Mesothelial cell of epicardium (in vitro differentiated cells): ENCODE results near the gene PIGZ. TPM values are rescaled to one million over a fixed set of nuclear protein-coding genes. Genes with fewer than 3 reads are reported as not detected.

Experiments
- DNase-seq, 2 experiments: peaks; one replicate each; pipeline ENCODE4 v3.0.0; 2021; ENCODE audit warnings: low spot score in 2 of 2; ENCODE audit not compliant: unreplicated experiment in 2 of 2
- H3K27ac Mint-ChIP-seq: 2 replicates; pipeline ENCODE4 v1.8.0; 2021; ENCODE audit warnings: mixed read lengths
- H3K27me3 Mint-ChIP-seq: 2 replicates; pipeline ENCODE4 v1.8.0; 2021; ENCODE audit warnings: low read depth, mixed read lengths
- H3K36me3 Mint-ChIP-seq: 2 replicates; pipeline ENCODE4 v1.8.0; 2021; ENCODE audit warnings: mixed read lengths
- H3K4me1 Mint-ChIP-seq: 2 replicates; pipeline ENCODE4 v1.8.0; 2021; ENCODE audit warnings: mixed read lengths
- H3K4me3 Mint-ChIP-seq: 2 replicates; pipeline ENCODE4 v1.8.0; 2021; ENCODE audit warnings: mild to moderate bottlenecking, moderate library complexity, mixed read lengths
- H3K9me3 Mint-ChIP-seq: 2 replicates; pipeline ENCODE4 v1.8.0; 2021; ENCODE audit warnings: mixed read lengths
- total RNA-seq: library from RNA; stranded (reverse); gene quantifications from 3 replicates; pipeline ENCODE4 v1.2.1, GENCODE V29; 2021
- TF ChIP-seq, protein P1 (sequence below): fragments of 200-600 bp; sonication (generic); IDR thresholded peaks from one replicate; pipeline ENCODE4 v1.5.0; 2021; ENCODE audit warnings: antibody characterized with exemption; ENCODE audit not compliant: unreplicated experiment

The PIGZ gene
- total RNA-seq, 1 donor from 2014 or later, result 0.74 TPM

DNA sequence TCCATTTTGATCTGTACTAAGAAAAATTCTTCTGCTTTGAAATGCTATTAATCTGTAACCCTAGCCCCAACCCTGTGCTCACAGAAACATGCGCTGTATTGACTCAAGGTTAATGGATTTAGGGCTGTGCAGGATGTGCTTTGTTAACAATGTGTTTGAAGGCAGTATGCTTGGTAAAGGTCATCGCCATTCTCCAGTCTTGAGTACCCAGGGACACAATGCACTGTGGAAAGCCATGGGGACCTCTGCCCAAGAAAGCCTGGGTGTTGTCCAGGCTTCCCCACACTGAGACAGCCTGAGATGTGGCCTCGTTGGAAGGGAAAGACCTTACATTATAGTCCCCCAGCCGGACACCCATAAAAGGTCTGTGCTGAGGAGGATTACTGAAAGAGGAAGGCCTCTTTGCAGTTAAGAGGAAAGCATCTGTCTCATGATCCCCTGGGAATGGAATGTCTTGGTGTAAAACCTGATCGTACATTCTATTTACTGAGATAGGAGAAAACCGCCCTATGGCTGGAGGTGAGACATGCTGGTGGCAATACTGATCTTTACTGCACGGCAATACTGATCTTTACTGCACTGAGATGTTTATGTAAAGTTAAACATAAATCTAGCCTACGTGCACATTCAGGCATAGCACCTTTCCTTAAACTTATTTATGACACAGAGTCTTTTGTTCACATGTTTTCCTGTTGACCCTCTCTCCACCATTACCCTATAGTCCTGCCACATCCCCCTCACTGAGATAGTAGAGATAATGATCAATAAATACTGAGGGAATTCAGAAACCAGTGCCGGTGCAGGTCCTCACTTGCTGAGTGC, 6.3 kb downstream of the PIGZ start:
- Mint-ChIP-seq H3K27ac (no peak overlapping the region), H3K27me3 (peaks cover 81% of the 10 kb centered on the region), H3K4me3 (no peak overlapping the region)

DNA sequence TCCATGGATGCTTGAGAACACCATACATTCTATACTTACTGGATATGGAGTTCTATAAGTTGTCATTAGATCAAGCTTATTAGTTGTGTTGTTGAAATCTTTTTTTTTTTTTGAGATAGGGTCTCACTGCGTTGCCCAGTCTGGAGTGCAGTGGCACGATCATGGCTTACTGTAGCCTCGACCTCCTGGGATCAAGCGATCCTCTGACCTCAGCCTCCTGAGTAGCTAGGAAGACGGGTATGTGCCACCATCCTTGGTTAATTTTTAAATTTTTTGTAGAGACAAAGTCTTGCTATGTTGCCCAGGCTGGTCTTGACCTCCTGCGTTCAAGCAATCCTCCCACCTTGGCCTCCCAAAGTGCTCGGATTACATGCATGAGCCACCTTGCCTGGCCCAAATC, 13.8 kb downstream of the PIGZ start:
- DNase-seq, result no peak
- Mint-ChIP-seq H3K4me1 (no peaks in the 10 kb centered on the region), H3K4me3 (no peak overlapping the region), H3K9me3 (peaks cover 4% of the 10 kb centered on the region), H3K36me3 (no peaks in the 10 kb centered on the region), H3K27me3 (peaks cover 60% of the 10 kb centered on the region), H3K27ac (no peak overlapping the region)
- TF ChIP-seq, protein P1, sequence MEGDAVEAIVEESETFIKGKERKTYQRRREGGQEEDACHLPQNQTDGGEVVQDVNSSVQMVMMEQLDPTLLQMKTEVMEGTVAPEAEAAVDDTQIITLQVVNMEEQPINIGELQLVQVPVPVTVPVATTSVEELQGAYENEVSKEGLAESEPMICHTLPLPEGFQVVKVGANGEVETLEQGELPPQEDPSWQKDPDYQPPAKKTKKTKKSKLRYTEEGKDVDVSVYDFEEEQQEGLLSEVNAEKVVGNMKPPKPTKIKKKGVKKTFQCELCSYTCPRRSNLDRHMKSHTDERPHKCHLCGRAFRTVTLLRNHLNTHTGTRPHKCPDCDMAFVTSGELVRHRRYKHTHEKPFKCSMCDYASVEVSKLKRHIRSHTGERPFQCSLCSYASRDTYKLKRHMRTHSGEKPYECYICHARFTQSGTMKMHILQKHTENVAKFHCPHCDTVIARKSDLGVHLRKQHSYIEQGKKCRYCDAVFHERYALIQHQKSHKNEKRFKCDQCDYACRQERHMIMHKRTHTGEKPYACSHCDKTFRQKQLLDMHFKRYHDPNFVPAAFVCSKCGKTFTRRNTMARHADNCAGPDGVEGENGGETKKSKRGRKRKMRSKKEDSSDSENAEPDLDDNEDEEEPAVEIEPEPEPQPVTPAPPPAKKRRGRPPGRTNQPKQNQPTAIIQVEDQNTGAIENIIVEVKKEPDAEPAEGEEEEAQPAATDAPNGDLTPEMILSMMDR, result no peak

More for the DNA sequence above, 6.3 kb downstream of the PIGZ start:
- DNase-seq, result no peak
- Mint-ChIP-seq H3K4me1 (no peaks in the 10 kb centered on the region), H3K9me3 (no peaks in the 10 kb centered on the region), H3K36me3 (no peaks in the 10 kb centered on the region)
- TF ChIP-seq, protein P1, result no peak

DNA sequence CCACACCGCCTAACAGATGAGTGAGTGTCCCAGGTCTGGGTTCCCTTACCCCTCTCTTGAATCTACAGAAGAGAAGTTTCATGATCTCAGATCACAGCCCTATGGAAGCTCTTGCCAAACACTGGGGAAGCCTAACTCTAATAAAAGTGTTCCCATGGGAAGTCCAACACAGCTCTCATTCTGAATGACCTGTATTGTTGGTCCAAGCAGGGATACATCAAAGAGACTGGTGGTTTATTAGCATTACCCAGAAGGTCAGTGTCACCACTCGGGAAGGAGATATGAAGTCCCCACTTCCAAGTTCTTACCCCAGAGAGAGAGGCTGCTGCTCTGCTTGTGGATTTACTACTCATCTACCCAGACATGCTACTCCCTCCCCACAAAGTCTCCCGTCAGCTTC, 17.3 kb downstream of the PIGZ start:
- H3K27ac Mint-ChIP-seq, result no peak overlapping the region
- H3K4me3 Mint-ChIP-seq, result no peak overlapping the region
- no peaks in the 10 kb centered on the region for H3K36me3 Mint-ChIP-seq
- DNase-seq, result no peak
- peaks cover under 1% of the 10 kb centered on the region for H3K9me3 Mint-ChIP-seq
- H3K4me1 Mint-ChIP-seq, result no peaks in the 10 kb centered on the region
- TF ChIP-seq, protein P1, result no peak
- peaks cover 53% of the 10 kb centered on the region for H3K27me3 Mint-ChIP-seq

DNA sequence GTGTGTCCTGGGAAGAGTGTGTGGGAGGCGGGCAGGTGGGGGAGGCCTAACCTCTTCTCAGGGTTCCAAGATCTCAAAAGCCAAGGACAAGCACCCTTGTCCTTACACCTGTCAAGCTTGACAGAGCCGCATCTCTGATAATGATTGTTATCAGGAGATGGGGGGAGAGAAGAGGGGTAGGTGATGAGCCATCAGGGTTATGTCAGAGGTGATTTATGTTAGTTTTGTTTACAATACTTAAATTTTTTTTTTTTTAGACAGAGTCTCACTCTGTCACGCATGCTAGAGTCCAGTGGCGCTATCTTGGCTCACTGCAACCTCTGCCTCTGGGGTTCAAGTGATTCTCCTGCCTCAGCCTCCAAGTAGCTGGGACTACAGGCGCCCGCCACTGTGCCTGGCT, 18.9 kb downstream of the PIGZ start:
- no peak for DNase-seq
- no peaks in the 10 kb centered on the region for H3K36me3 Mint-ChIP-seq
- TF ChIP-seq, protein P1, result no peak
- H3K4me3 Mint-ChIP-seq, result no peak overlapping the region
- no peaks in the 10 kb centered on the region for H3K9me3 Mint-ChIP-seq
- peaks cover 47% of the 10 kb centered on the region for H3K27me3 Mint-ChIP-seq
- H3K27ac Mint-ChIP-seq, result no peak overlapping the region
- no peaks in the 10 kb centered on the region for H3K4me1 Mint-ChIP-seq

DNA sequence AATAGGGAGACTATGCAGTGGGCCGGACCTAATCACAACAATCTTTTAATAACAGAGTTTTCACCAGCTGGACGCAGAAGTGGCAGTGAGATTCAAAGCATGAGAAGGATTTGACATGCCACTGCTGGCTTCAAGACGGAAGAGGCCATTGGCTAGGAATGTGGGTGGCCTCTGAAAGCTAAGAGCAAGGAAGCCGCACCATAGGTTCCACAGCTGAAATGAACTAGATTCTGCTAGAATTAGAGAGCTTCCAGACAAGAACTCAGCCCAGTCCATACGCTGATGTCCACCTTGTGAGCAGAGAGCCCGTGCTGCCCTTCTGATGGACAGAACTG, 19.4 kb downstream of the PIGZ start:
- Mint-ChIP-seq H3K9me3 (no peaks in the 10 kb centered on the region), H3K4me3 (no peak overlapping the region), H3K36me3 (no peaks in the 10 kb centered on the region), H3K27me3 (peaks cover 42% of the 10 kb centered on the region), H3K4me1 (peaks cover 4% of the 10 kb centered on the region), H3K27ac (no peak overlapping the region)
- no peak for DNase-seq
- TF ChIP-seq, protein P1, result no peak
